Neural cell (in vitro differentiated cells): Measurements from ENCODE around the gene RGS19. TPM values are rescaled to one million over a fixed set of nuclear protein-coding genes. Genes with fewer than 3 reads are reported as not detected.
"Not testable (repeated sequence)": the region's sequence is repeated elsewhere in the genome, so short reads cannot be mapped to it uniquely, and the experiment has no call there.

Experiments
- H2AFZ ChIP-seq: fragments of 200-600, 300-800 bp; sonication (generic), shearing (Covaris generic); 2 replicates; pipeline ENCODE4 v1.6.0; 2014; ENCODE audit warnings: low read depth, mild to moderate bottlenecking, antibody characterized with exemption, low read length, moderate library complexity
- H3F3A ChIP-seq: fragments of 200-600 bp; shearing (Covaris generic); 2 replicates; pipeline ENCODE4 v1.6.1; 2016; ENCODE audit warnings: mild to moderate bottlenecking, moderate library complexity, mixed read lengths, antibody characterized with exemption, low read length; ENCODE audit not compliant: insufficient read depth, poor library complexity, severe bottlenecking
- H3K27ac ChIP-seq: fragments of 200-600, 300-800 bp; sonication (generic), shearing (Covaris generic); 2 replicates; pipeline ENCODE4 v1.5.1; 2014; ENCODE audit warnings: mild to moderate bottlenecking, low read length, moderate library complexity
- H3K27me3 ChIP-seq: fragments of 300-800, 200-600 bp; sonication (generic), shearing (Covaris generic); 2 replicates; pipeline ENCODE4 v1.6.0; 2014; ENCODE audit warnings: mild to moderate bottlenecking, low read depth, low read length, moderate library complexity; ENCODE audit not compliant: insufficient read depth
- H3K36me3 ChIP-seq: fragments of 300-800, 200-600 bp; sonication (generic), shearing (Covaris generic); 2 replicates; pipeline ENCODE4 v1.5.1; 2014; ENCODE audit warnings: mild to moderate bottlenecking, antibody characterized with exemption, low read length, moderate library complexity; ENCODE audit not compliant: insufficient read depth
- H3K4me2 ChIP-seq: fragments of 300-800, 200-600 bp; sonication (generic), shearing (Covaris generic); 2 replicates; pipeline ENCODE4 v1.6.0; 2014; ENCODE audit warnings: mild to moderate bottlenecking, low read length
- H3K4me3 ChIP-seq: fragments of 300-800, 200-600 bp; sonication (generic), shearing (Covaris generic); 2 replicates; pipeline ENCODE4 v1.5.1; 2014; ENCODE audit warnings: mild to moderate bottlenecking, low read length, moderate library complexity
- H3K79me2 ChIP-seq: fragments of 200-600 bp; shearing (Covaris generic); replicated peaks from 2 replicates; pipeline ENCODE4 v1.6.0; 2014; ENCODE audit warnings: mild to moderate bottlenecking, low read length, moderate library complexity; ENCODE audit not compliant: insufficient read depth
- H3K9ac ChIP-seq: fragments of 300-800, 200-600 bp; sonication (generic), shearing (Covaris generic); 2 replicates; pipeline ENCODE4 v1.6.1; 2016; ENCODE audit warnings: mild to moderate bottlenecking, low read length, mixed read lengths
- H3K9me2 ChIP-seq: fragments of 200-600 bp; shearing (Covaris generic); 2 replicates; pipeline ENCODE4 v1.6.1; 2016; ENCODE audit warnings: mild to moderate bottlenecking, low read length, mixed read lengths; ENCODE audit not compliant: insufficient read depth
- H3K9me3 ChIP-seq: fragments of 200-600, 300-800 bp; sonication (generic), shearing (Covaris generic); 2 replicates; pipeline ENCODE4 v1.6.1; 2016; ENCODE audit warnings: mild to moderate bottlenecking, mixed run types, low read length, moderate library complexity, mixed read lengths
- H4K20me1 ChIP-seq: fragments of 200-600 bp; shearing (Covaris generic); 2 replicates; pipeline ENCODE4 v1.6.1; 2016; ENCODE audit warnings: mild to moderate bottlenecking, mixed run types; ENCODE audit not compliant: insufficient read depth
- EP300 ChIP-seq: fragments of 450-650 bp; conservative IDR thresholded peaks from 2 replicates; pipeline ENCODE4 v1.6.1; 2014; ENCODE audit warnings: antibody characterized with exemption, mild to moderate bottlenecking, moderate library complexity; ENCODE audit not compliant: poor library complexity, severe bottlenecking
- EZH2 ChIP-seq: fragments of 200-600, 300-800 bp; shearing (Covaris generic), sonication (generic); IDR thresholded peaks from 2 replicates; pipeline ENCODE4 v1.6.1; 2014; ENCODE audit warnings: antibody characterized with exemption, low read length, borderline replicate concordance, mild to moderate bottlenecking; ENCODE audit not compliant: insufficient read depth, poor library complexity, severe bottlenecking
- MXI1 ChIP-seq: fragments of 450-650 bp; conservative IDR thresholded peaks from 2 replicates; pipeline ENCODE4 v1.6.1; 2014; ENCODE audit warnings: antibody characterized with exemption, mild to moderate bottlenecking; ENCODE audit not compliant: poor library complexity, severe bottlenecking
- POLR2AphosphoS5 ChIP-seq: IDR thresholded peaks from 2 replicates; pipeline ENCODE4 v1.6.1; 2012
- RAD21 ChIP-seq: fragments of 450-650 bp; conservative IDR thresholded peaks from 2 replicates; pipeline ENCODE4 v1.6.1; 2014; ENCODE audit warnings: antibody characterized with exemption, mild to moderate bottlenecking, moderate library complexity
- SMC3 ChIP-seq: fragments of 450-650 bp; conservative IDR thresholded peaks from 2 replicates; pipeline ENCODE4 v1.6.1; 2014; ENCODE audit warnings: antibody characterized with exemption, mild to moderate bottlenecking, moderate library complexity; ENCODE audit not compliant: poor library complexity
- TAF1 ChIP-seq: IDR thresholded peaks from 2 replicates; pipeline ENCODE4 v1.6.1; 2012; ENCODE audit warnings: low read depth
- polyA plus RNA-seq: library from polyadenylated mRNA; depleted of rRNA; stranded (reverse); fragments of >200 nt; gene quantifications from 2 replicates; pipeline ENCODE4 v1.2.3, GENCODE V29; 2014
- TF ChIP-seq, protein P1 (sequence below): fragments of 450-650 bp; IDR thresholded peaks from 2 replicates; pipeline ENCODE4 v1.5.1; 2014; ENCODE audit warnings: antibody characterized with exemption, mild to moderate bottlenecking, moderate library complexity; ENCODE audit not compliant: poor library complexity, severe bottlenecking
- TF ChIP-seq, protein P2 (sequence below): IDR thresholded peaks from 2 replicates; pipeline ENCODE4 v1.6.1; 2012; ENCODE audit warnings: borderline replicate concordance

RGS19 gene
- polyA plus RNA-seq, 1 donor from 2014 or later: 3.4 TPM

DNA sequence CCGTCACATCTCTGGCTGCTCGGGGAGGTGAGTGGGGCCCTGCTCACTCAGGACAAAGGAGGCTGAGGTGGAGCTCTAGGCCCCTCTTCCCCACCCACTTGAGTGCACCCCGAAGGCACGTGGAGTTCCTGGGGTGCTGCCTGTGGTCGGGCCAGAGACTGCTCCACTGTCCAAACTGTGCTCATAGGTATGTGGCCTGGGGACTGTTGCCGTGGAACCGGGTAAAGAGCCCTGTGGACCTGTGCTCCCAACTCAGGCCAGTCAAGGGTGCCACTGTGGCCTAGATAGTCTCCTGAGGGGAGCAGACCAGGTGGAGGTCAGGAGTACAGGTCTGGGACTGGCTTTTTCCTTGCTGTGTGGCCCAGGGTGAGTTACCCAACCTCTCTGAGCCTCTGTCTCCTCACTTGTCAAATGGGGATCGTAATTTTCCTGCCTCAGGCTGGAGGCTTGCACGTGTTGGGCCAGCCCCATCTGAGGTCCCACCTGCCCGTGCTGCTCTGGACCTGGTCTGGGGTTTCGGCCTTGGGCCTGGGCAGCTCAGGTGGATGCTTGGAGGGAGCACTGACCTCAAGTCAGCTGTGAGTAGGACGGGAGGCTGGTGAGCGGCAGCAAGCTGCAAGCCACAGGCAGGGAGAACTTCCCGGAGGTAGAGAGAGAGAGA lies 40.5 kb upstream of the RGS19 start:
- no peak overlapping the region for H3K27ac ChIP-seq
- TF ChIP-seq EZH2 (no peak), RAD21 (no peak), POLR2AphosphoS5 (no peak), SMC3 (no peak), MXI1 (no peak), EP300 (no peak), TAF1 (no peak)
- TF ChIP-seq, protein P1, sequence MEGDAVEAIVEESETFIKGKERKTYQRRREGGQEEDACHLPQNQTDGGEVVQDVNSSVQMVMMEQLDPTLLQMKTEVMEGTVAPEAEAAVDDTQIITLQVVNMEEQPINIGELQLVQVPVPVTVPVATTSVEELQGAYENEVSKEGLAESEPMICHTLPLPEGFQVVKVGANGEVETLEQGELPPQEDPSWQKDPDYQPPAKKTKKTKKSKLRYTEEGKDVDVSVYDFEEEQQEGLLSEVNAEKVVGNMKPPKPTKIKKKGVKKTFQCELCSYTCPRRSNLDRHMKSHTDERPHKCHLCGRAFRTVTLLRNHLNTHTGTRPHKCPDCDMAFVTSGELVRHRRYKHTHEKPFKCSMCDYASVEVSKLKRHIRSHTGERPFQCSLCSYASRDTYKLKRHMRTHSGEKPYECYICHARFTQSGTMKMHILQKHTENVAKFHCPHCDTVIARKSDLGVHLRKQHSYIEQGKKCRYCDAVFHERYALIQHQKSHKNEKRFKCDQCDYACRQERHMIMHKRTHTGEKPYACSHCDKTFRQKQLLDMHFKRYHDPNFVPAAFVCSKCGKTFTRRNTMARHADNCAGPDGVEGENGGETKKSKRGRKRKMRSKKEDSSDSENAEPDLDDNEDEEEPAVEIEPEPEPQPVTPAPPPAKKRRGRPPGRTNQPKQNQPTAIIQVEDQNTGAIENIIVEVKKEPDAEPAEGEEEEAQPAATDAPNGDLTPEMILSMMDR: no peak
- TF ChIP-seq, protein P2, sequence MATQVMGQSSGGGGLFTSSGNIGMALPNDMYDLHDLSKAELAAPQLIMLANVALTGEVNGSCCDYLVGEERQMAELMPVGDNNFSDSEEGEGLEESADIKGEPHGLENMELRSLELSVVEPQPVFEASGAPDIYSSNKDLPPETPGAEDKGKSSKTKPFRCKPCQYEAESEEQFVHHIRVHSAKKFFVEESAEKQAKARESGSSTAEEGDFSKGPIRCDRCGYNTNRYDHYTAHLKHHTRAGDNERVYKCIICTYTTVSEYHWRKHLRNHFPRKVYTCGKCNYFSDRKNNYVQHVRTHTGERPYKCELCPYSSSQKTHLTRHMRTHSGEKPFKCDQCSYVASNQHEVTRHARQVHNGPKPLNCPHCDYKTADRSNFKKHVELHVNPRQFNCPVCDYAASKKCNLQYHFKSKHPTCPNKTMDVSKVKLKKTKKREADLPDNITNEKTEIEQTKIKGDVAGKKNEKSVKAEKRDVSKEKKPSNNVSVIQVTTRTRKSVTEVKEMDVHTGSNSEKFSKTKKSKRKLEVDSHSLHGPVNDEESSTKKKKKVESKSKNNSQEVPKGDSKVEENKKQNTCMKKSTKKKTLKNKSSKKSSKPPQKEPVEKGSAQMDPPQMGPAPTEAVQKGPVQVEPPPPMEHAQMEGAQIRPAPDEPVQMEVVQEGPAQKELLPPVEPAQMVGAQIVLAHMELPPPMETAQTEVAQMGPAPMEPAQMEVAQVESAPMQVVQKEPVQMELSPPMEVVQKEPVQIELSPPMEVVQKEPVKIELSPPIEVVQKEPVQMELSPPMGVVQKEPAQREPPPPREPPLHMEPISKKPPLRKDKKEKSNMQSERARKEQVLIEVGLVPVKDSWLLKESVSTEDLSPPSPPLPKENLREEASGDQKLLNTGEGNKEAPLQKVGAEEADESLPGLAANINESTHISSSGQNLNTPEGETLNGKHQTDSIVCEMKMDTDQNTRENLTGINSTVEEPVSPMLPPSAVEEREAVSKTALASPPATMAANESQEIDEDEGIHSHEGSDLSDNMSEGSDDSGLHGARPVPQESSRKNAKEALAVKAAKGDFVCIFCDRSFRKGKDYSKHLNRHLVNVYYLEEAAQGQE: no peak
- no peaks in the 10 kb centered on the region for H3K79me2 ChIP-seq
- H3K4me2 ChIP-seq: no peak overlapping the region
- H4K20me1 ChIP-seq: no peaks in the 10 kb centered on the region
- no peaks in the 10 kb centered on the region for H3K9me3 ChIP-seq
- no peaks in the 10 kb centered on the region for H3K9me2 ChIP-seq
- H3K4me3 ChIP-seq: no peak overlapping the region
- no peaks in the 10 kb centered on the region for H3F3A ChIP-seq
- no peaks in the 10 kb centered on the region for H3K27me3 ChIP-seq
- peak overlapping the region; percentile 29 for H3K9ac ChIP-seq
- H3K36me3 ChIP-seq: no peaks in the 10 kb centered on the region
- no peak overlapping the region for H2AFZ ChIP-seq

DNA sequence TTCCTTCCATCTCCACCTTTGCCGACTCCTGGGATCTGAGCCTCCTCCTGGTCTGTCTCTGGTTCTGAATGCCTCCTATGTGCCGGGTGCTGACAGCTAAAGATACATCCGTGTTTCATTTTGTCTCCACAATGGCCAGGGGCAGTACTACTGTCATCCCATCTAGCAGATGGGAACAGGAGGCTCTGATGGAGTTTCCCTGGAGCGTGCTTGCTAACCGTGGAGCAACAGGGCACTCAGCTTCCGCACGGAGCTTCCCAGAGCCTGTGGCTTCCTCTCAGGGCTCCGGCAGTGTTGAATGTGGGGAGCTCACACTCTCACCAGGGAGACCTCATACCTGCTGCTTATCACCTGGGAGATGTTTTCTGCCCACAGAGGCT lies 40.0 kb upstream of the RGS19 start:
- no peaks in the 10 kb centered on the region for H3K79me2 ChIP-seq
- no peaks in the 10 kb centered on the region for H3K9me3 ChIP-seq
- no peaks in the 10 kb centered on the region for H3K27me3 ChIP-seq
- H4K20me1 ChIP-seq: no peaks in the 10 kb centered on the region
- TF ChIP-seq RAD21: no peak
- TF ChIP-seq MXI1: no peak
- no peak for TF ChIP-seq EZH2
- no peak for TF ChIP-seq SMC3
- TF ChIP-seq, protein P1: no peak
- TF ChIP-seq, protein P2: no peak
- TF ChIP-seq TAF1: no peak
- no peak for TF ChIP-seq POLR2AphosphoS5
- TF ChIP-seq EP300: no peak
- H3F3A ChIP-seq: no peaks in the 10 kb centered on the region
- H3K9me2 ChIP-seq: no peaks in the 10 kb centered on the region
- no peak overlapping the region for H3K4me3 ChIP-seq
- H3K9ac ChIP-seq: peak overlapping the region; percentile 20
- no peaks in the 10 kb centered on the region for H3K36me3 ChIP-seq
- H3K4me2 ChIP-seq: no peak overlapping the region
- H3K27ac ChIP-seq: no peak overlapping the region
- no peak overlapping the region for H2AFZ ChIP-seq

DNA sequence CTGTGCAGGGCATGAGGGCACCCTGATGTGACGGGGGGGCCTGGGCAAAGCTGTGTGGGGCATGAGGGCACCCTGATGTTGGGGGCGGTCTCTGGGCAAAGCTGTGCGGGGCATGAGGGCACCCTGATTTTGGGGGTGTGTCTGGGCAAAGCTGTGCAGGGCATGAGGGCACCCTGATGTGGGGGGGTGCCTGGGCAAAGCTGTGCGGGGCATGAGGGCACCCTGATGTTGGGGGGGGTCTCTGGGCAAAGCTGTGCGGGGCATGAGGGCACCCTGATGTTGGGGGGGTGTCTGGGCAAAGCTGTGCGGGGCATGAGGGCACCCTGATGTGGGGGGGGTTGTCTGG lies 38.1 kb upstream of the RGS19 start:
- not testable (repeated sequence) for H3K9ac ChIP-seq, H3K9me2 ChIP-seq, H3K4me2 ChIP-seq, H3K36me3 ChIP-seq, H3K9me3 ChIP-seq, H3K4me3 ChIP-seq, H3K27me3 ChIP-seq, H3K79me2 ChIP-seq, H3F3A ChIP-seq, H2AFZ ChIP-seq, H4K20me1 ChIP-seq, H3K27ac ChIP-seq
